Endothelial cell (in vitro differentiated cells): ENCODE measurements around the gene VAV2. TPM values are rescaled to one million over a fixed set of nuclear protein-coding genes. Genes with fewer than 3 reads are reported as not detected.

Experiments used
- DNase-seq: peaks from one replicate; pipeline ENCODE4 v3.0.0; 2021; ENCODE audit warnings: low spot score
- H3K27ac Mint-ChIP-seq: one replicate; pipeline ENCODE4 v1.8.0; 2021; ENCODE audit warnings: mixed read lengths, inconsistent platforms; ENCODE audit not compliant: unreplicated experiment
- H3K27me3 Mint-ChIP-seq: one replicate; pipeline ENCODE4 v1.8.0; 2021; ENCODE audit warnings: mild to moderate bottlenecking, moderate library complexity, mixed read lengths, inconsistent platforms; ENCODE audit not compliant: unreplicated experiment
- H3K36me3 Mint-ChIP-seq: one replicate; pipeline ENCODE4 v1.8.0; 2021; ENCODE audit warnings: mild to moderate bottlenecking, low read depth, mixed read lengths, inconsistent platforms; ENCODE audit not compliant: unreplicated experiment
- H3K4me1 Mint-ChIP-seq: one replicate; pipeline ENCODE4 v1.8.0; 2021; ENCODE audit warnings: mild to moderate bottlenecking, mixed read lengths, inconsistent platforms; ENCODE audit not compliant: unreplicated experiment
- H3K4me3 Mint-ChIP-seq: one replicate; pipeline ENCODE4 v1.8.0; 2021; ENCODE audit warnings: mild to moderate bottlenecking, mixed read lengths, inconsistent platforms; ENCODE audit not compliant: unreplicated experiment
- H3K9me3 Mint-ChIP-seq: one replicate; pipeline ENCODE4 v1.8.0; 2021; ENCODE audit warnings: mixed read lengths, inconsistent platforms; ENCODE audit not compliant: unreplicated experiment
- total RNA-seq: library from RNA; stranded (reverse); fragmentation: NEBNext Ultra II Directional; extraction: Animal tissue kit (Norgen Biotek cat#: 25700); gene quantifications from one replicate; pipeline ENCODE4 v1.2.1, GENCODE V29; 2021; ENCODE audit not compliant: unreplicated experiment
- TF ChIP-seq, protein P1 (sequence below): fragments of 200-600 bp; sonication (generic); IDR thresholded peaks from one replicate; pipeline ENCODE4 v1.5.0; 2021; ENCODE audit warnings: antibody characterized with exemption; ENCODE audit not compliant: unreplicated experiment

Gene VAV2
- total RNA-seq, 1 donor from 2014 or later, result 27.2 TPM

DNA sequence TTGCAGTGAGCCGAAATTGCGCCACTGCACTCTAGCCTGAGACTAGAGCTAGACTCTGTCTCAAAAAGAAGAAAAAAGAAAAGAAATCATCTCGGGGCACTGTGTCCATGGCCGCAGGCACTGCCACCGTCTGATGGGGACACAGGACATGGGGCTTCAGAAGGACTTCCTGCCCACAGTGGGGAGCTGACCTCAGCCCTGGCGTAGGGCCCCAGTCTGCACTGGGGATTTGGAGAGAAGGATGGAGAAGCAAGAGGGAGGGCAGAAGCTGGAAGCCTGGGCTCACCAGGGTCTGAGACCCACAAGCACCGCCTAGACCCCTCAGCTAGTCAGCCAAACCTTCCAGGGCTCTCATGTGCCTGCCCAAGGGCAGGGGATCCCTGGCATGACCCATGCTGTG is 249.9 kb downstream of the VAV2 start:
- H3K36me3 Mint-ChIP-seq, result no peaks in the 10 kb centered on the region
- H3K9me3 Mint-ChIP-seq, result no peaks in the 10 kb centered on the region
- peaks cover 4% of the 10 kb centered on the region for H3K27me3 Mint-ChIP-seq
- no peak for DNase-seq
- no peaks in the 10 kb centered on the region for H3K4me1 Mint-ChIP-seq
- H3K27ac Mint-ChIP-seq, result no peak overlapping the region
- TF ChIP-seq, protein P1, sequence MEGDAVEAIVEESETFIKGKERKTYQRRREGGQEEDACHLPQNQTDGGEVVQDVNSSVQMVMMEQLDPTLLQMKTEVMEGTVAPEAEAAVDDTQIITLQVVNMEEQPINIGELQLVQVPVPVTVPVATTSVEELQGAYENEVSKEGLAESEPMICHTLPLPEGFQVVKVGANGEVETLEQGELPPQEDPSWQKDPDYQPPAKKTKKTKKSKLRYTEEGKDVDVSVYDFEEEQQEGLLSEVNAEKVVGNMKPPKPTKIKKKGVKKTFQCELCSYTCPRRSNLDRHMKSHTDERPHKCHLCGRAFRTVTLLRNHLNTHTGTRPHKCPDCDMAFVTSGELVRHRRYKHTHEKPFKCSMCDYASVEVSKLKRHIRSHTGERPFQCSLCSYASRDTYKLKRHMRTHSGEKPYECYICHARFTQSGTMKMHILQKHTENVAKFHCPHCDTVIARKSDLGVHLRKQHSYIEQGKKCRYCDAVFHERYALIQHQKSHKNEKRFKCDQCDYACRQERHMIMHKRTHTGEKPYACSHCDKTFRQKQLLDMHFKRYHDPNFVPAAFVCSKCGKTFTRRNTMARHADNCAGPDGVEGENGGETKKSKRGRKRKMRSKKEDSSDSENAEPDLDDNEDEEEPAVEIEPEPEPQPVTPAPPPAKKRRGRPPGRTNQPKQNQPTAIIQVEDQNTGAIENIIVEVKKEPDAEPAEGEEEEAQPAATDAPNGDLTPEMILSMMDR, result no peak
- no peak overlapping the region for H3K4me3 Mint-ChIP-seq

DNA sequence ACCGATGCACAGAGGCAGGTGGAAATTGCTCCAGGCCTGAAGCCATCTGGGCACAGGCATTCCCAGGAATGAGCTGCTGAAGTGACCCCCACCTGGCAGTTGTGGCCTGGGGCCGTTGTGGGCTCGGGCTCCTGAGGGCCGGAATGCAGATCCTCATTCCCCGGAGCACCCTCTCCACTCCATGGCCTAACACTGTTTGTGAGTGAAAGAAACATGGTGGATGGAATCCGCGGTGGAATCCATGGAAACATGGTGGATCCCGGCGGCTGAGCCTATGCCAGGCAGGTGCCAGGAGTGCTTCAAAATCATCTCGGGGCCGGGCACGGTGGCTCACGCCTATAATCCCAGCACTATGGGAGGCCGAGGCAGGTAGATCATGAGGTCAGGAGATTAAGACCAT is 250.4 kb downstream of the VAV2 start:
- H3K27me3 Mint-ChIP-seq, result peaks cover 4% of the 10 kb centered on the region
- H3K27ac Mint-ChIP-seq, result no peak overlapping the region
- H3K36me3 Mint-ChIP-seq, result no peaks in the 10 kb centered on the region
- H3K4me1 Mint-ChIP-seq, result no peaks in the 10 kb centered on the region
- no peaks in the 10 kb centered on the region for H3K9me3 Mint-ChIP-seq
- TF ChIP-seq, protein P1, result no peak
- DNase-seq, result no peak
- H3K4me3 Mint-ChIP-seq, result no peak overlapping the region

DNA sequence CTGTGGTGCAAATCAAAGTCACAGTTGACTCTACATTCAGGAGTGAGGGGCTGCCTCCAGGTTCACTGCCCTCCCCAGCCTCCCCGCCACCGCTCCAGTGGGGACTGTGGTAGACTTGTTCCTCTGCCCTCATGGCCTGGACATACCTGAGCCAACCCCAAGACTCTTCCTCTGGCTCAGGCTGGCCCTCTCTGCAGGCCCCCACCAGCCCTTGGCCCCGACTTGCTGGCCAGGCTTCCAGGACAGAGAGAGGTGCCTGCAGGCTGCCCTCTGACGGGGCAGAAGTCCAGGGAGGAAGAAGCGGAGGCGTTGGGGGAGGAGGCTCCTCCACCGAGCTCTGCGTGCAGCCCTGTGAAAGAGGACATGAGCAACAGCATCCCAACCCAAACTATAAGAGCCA is 251.2 kb downstream of the VAV2 start:
- no peaks in the 10 kb centered on the region for H3K4me1 Mint-ChIP-seq
- H3K27me3 Mint-ChIP-seq, result peaks cover 4% of the 10 kb centered on the region
- H3K4me3 Mint-ChIP-seq, result no peak overlapping the region
- no peak for DNase-seq
- H3K9me3 Mint-ChIP-seq, result no peaks in the 10 kb centered on the region
- no peak overlapping the region for H3K27ac Mint-ChIP-seq
- no peaks in the 10 kb centered on the region for H3K36me3 Mint-ChIP-seq
- TF ChIP-seq, protein P1, result no peak

DNA sequence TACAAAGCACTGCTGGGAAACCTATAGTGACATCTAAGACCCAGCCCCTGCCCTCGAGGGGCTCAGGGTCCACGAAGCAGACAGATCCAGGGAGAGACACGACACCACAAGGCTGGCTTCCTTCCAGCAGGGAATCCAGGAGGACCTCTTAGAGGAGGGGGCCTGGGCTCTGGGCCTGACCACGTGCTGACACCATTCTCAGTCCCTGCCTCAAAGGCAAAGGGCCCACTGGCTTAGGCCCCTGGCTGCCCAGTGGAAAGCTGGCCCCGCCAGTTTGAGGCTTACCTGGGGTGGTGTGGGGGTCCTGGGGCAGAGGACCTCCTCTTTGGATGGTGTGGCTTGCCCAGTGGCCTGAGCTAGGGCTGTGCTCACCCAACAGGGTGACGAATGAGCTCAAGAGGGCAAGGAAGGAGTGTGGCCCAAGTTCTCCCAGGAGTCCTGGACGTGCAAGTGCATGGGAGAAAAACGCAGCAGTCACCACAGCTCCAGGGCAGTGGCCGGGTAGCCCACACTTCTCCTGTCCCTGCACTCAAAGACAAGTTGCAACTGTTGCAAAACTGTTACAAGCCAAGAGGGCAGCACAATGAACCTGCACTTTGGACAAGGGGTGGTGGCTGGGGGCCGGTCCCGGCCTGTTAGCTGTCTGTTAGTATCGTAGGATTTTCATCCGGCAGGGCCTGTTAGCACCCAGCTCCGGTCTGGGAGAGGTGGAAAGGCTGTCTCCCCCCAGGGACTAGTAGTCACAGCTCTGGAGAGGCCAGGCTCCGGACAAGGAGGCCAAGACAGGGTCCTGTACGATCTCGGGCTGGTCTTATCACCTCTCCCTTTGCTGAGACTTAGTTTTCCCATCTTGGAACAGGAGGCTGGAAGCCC is 252.5 kb downstream of the VAV2 start:
- Mint-ChIP-seq H3K4me3 (no peak overlapping the region), H3K36me3 (no peaks in the 10 kb centered on the region), H3K4me1 (peaks cover 3% of the 10 kb centered on the region), H3K9me3 (no peaks in the 10 kb centered on the region), H3K27ac (no peak overlapping the region), H3K27me3 (peaks cover 4% of the 10 kb centered on the region)
- DNase-seq, result no peak
- TF ChIP-seq, protein P1, result no peak

DNA sequence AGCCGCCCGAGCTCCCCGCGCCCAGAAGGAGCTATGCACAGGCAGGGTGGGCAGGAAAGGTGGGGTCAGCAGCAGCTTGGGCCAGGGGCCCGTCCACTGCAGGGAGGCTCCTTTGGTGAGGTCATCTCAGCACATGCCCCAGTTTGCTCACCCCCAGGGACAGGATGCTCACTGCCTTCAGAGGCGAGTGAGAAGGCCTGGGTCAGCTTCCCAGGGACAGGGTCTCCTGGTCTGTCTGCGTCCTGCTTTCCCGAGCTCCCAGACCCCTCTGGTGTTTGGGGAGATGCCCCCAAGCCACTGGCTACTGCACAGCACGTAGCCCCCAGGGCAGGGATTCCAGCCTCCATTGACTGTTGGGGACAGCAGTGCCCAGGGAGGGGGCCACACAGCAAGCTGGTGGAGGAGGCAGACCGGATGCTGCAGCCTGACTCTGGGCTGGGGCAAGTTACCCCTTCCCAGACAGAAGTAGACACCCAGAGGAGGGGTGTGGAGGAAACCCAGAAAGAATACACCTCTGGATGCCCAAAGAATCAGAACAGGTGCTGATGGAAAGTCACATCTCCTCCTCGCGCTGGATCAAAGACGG is 253.4 kb downstream of the VAV2 start:
- Mint-ChIP-seq H3K4me3 (no peak overlapping the region), H3K9me3 (no peaks in the 10 kb centered on the region), H3K4me1 (peaks cover 3% of the 10 kb centered on the region), H3K36me3 (peaks cover 4% of the 10 kb centered on the region), H3K27me3 (peaks cover 6% of the 10 kb centered on the region), H3K27ac (no peak overlapping the region)
- DNase-seq, result no peak
- TF ChIP-seq, protein P1, result no peak
